ENCODE measurements around the gene MAPKAPK2.
A peak's percentile ranks its signal among the peaks of the same experiment; 100 is the strongest.

The MAPKAPK2 gene

GRCh38 chr1:206691604-206692003 lies 6.9 kb downstream of the MAPKAPK2 start:
- Histone ChIP-seq H3K4me3 (ENCODE audit: low read depth, low read length) (no peak overlapping the region), H3K27ac (peak overlapping the region; percentile 5)
- TF ChIP-seq CTCF (IDR thresholded peaks at IDR 0.05; ENCODE audit: low read depth, low read length) = no peak

GRCh38 chr1:206693029-206693428 lies 8.3 kb downstream of the MAPKAPK2 start:
- H3K27ac ChIP-seq = peak overlapping the region; percentile 0; the same call in 1 of the 2 replicates
- no peak for TF ChIP-seq CTCF (IDR thresholded peaks at IDR 0.05; ENCODE audit: low read depth, low read length)
- H3K9me3 ChIP-seq (ENCODE audit: severe bottlenecking) = no peaks in the 10 kb centered on the region
- peaks cover 43% of the 10 kb centered on the region for H3K36me3 ChIP-seq
- H3K4me3 ChIP-seq (ENCODE audit: low read depth, low read length) = no peak overlapping the region
- no peak for DNase-seq
- H3K27me3 ChIP-seq (ENCODE audit: insufficient read depth, low read depth, severe bottlenecking) = no peaks in the 10 kb centered on the region

More at GRCh38 chr1:206691604-206692003, 6.9 kb downstream of the MAPKAPK2 start:
- Histone ChIP-seq H3K9me3 (ENCODE audit: severe bottlenecking) (no peaks in the 10 kb centered on the region), H3K27me3 (ENCODE audit: insufficient read depth, low read depth, severe bottlenecking) (no peaks in the 10 kb centered on the region), H3K36me3 (peaks cover 43% of the 10 kb centered on the region)
- DNase-seq = peak; percentile 64

GRCh38 chr1:206693592-206693991 lies 8.9 kb downstream of the MAPKAPK2 start:
- H3K4me3 ChIP-seq (ENCODE audit: low read depth, low read length) = no peak overlapping the region
- no peaks in the 10 kb centered on the region for H3K27me3 ChIP-seq (ENCODE audit: insufficient read depth, low read depth, severe bottlenecking)
- H3K27ac ChIP-seq = peak overlapping the region; percentile 41
- DNase-seq = no peak
- H3K36me3 ChIP-seq = peaks cover 39% of the 10 kb centered on the region
- no peaks in the 10 kb centered on the region for H3K9me3 ChIP-seq (ENCODE audit: severe bottlenecking)
- TF ChIP-seq CTCF (IDR thresholded peaks at IDR 0.05; ENCODE audit: low read depth, low read length) = no peak

GRCh38 chr1:206694171-206695124 lies 9.7 kb downstream of the MAPKAPK2 start:
- peak; percentile 52 for DNase-seq
- no peak for TF ChIP-seq CTCF (IDR thresholded peaks at IDR 0.05; ENCODE audit: low read depth, low read length)
- peaks cover 38% of the 10 kb centered on the region for H3K36me3 ChIP-seq
- no peaks in the 10 kb centered on the region for H3K27me3 ChIP-seq (ENCODE audit: insufficient read depth, low read depth, severe bottlenecking)
- no peaks in the 10 kb centered on the region for H3K9me3 ChIP-seq (ENCODE audit: severe bottlenecking)
- no peak overlapping the region for H3K4me3 ChIP-seq (ENCODE audit: low read depth, low read length)
- peak overlapping the region; percentile 41 for H3K27ac ChIP-seq

GRCh38 chr1:206695733-206696132 lies 11.0 kb downstream of the MAPKAPK2 start:
- no peaks in the 10 kb centered on the region for H3K9me3 ChIP-seq (ENCODE audit: severe bottlenecking)
- no peaks in the 10 kb centered on the region for H3K27me3 ChIP-seq (ENCODE audit: insufficient read depth, low read depth, severe bottlenecking)
- no peak for DNase-seq
- H3K36me3 ChIP-seq = peaks cover 39% of the 10 kb centered on the region
- TF ChIP-seq CTCF (IDR thresholded peaks at IDR 0.05; ENCODE audit: low read depth, low read length) = no peak
- H3K4me3 ChIP-seq (ENCODE audit: low read depth, low read length) = no peak overlapping the region
- no peak overlapping the region; the same call in 1 of the 2 replicates for H3K27ac ChIP-seq
